Jurkat, Clone E6-1 (cell line): Measurements from ENCODE around the gene SPINT1. TPM values are rescaled to one million over a fixed set of nuclear protein-coding genes. Genes with fewer than 3 reads are reported as not detected.

Experiments used
- DNase-seq: peaks from one replicate; pipeline ENCODE4 v3.0.0-alpha.2; 2011; ENCODE audit warnings: low read depth, low spot score
- H3K4me3 ChIP-seq: 2 replicates; pipeline ENCODE4 v1.5.1; 2011; ENCODE audit warnings: mild to moderate bottlenecking, low read length, control low read depth, moderate library complexity
- polyA plus RNA-seq: library from polyadenylated mRNA; unstranded; fragments of >200 nt; gene quantifications from one replicate; pipeline ENCODE4 v1.2.1, GENCODE V29; 2012; ENCODE audit warnings: missing spikeins; ENCODE audit not compliant: insufficient read length, insufficient read depth

SPINT1 gene
- polyA plus RNA-seq = 16.7 TPM

GRCh38 chr15:40843885-40844695 lies at the start of gene SPINT1:
Gene SPINT1, plus strand, starts transcription at chr15:40844048. Its CDS starts 507 bp downstream, at chr15:40844555.
- DNase-seq = no peak
- H3K4me3 ChIP-seq = peak within 1 kb of the TSS; percentile 55

GRCh38 chr15:40796041-40796440 lies 47.8 kb upstream of the SPINT1 start:
- no peak overlapping the region for H3K4me3 ChIP-seq
- DNase-seq = no peak

- no peak for DNase-seq
- no peak overlapping the region for H3K4me3 ChIP-seq
Measured at GRCh38 chr15:40796512-40796911, 47.3 kb upstream of the SPINT1 start.

GRCh38 chr15:40799523-40799922 lies 44.3 kb upstream of the SPINT1 start:
- DNase-seq = no peak
- no peak overlapping the region for H3K4me3 ChIP-seq

- H3K4me3 ChIP-seq = no peak overlapping the region
- no peak for DNase-seq
Measured at GRCh38 chr15:40803076-40803475, 40.8 kb upstream of the SPINT1 start.

GRCh38 chr15:40803688-40804087 lies 40.2 kb upstream of the SPINT1 start:
- no peak for DNase-seq

GRCh38 chr15:40806672-40807027 lies 37.2 kb upstream of the SPINT1 start:
- DNase-seq = no peak
- H3K4me3 ChIP-seq = peak overlapping the region; percentile 81

More at GRCh38 chr15:40803688-40804087, 40.2 kb upstream of the SPINT1 start:
- no peak overlapping the region for H3K4me3 ChIP-seq

GRCh38 chr15:40807028-40807887 lies 36.6 kb upstream of the SPINT1 start, which contains the start of the genes DNAJC17 and ZFYVE19:
Gene DNAJC17, minus strand, starts transcription at chr15:40807473. Its CDS starts 27 bp downstream, at chr15:40807446.
Gene ZFYVE19, plus strand, starts transcription at chr15:40807089. Its CDS starts 501 bp downstream, at chr15:40807590.
- peak within 1 kb of the TSS; percentile 81 for H3K4me3 ChIP-seq

GRCh38 chr15:40807888-40808461 lies 35.9 kb upstream of the SPINT1 start:
- DNase-seq = no peak
- H3K4me3 ChIP-seq = peak overlapping the region; percentile 81

More at GRCh38 chr15:40807028-40807887, 36.6 kb upstream of the SPINT1 start, which contains the start of the genes DNAJC17 and ZFYVE19:
- DNase-seq = peak; percentile 96

- DNase-seq = no peak
- no peak overlapping the region for H3K4me3 ChIP-seq
Measured at GRCh38 chr15:40808861-40809450, 34.9 kb upstream of the SPINT1 start.

- DNase-seq = no peak
- H3K4me3 ChIP-seq = no peak overlapping the region
Measured at GRCh38 chr15:40812721-40813425, 31.0 kb upstream of the SPINT1 start.

GRCh38 chr15:40815042-40815698 lies 28.7 kb upstream of the SPINT1 start:
- no peak overlapping the region for H3K4me3 ChIP-seq
- no peak for DNase-seq

GRCh38 chr15:40819048-40819447 lies 24.8 kb upstream of the SPINT1 start:
- no peak overlapping the region for H3K4me3 ChIP-seq
- DNase-seq = no peak

GRCh38 chr15:40821195-40821594 lies 22.7 kb upstream of the SPINT1 start:
- no peak overlapping the region for H3K4me3 ChIP-seq

GRCh38 chr15:40823572-40824343 lies 20.1 kb upstream of the SPINT1 start:
- no peak for DNase-seq

More at GRCh38 chr15:40821195-40821594, 22.7 kb upstream of the SPINT1 start:
- no peak for DNase-seq

GRCh38 chr15:40825661-40826422 lies 18.0 kb upstream of the SPINT1 start:
- no peak for DNase-seq
- H3K4me3 ChIP-seq = no peak overlapping the region

More at GRCh38 chr15:40823572-40824343, 20.1 kb upstream of the SPINT1 start:
- no peak overlapping the region for H3K4me3 ChIP-seq
